ENCODE results near the gene VPS45. TPM values are rescaled to one million over a fixed set of nuclear protein-coding genes. Genes with fewer than 3 reads are reported as not detected.

Gene VPS45, protein sequence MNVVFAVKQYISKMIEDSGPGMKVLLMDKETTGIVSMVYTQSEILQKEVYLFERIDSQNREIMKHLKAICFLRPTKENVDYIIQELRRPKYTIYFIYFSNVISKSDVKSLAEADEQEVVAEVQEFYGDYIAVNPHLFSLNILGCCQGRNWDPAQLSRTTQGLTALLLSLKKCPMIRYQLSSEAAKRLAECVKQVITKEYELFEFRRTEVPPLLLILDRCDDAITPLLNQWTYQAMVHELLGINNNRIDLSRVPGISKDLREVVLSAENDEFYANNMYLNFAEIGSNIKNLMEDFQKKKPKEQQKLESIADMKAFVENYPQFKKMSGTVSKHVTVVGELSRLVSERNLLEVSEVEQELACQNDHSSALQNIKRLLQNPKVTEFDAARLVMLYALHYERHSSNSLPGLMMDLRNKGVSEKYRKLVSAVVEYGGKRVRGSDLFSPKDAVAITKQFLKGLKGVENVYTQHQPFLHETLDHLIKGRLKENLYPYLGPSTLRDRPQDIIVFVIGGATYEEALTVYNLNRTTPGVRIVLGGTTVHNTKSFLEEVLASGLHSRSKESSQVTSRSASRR
- 10 to 100 TPM; 34.9 to 38.8 TPM for total RNA-seq

GRCh38 chr1:150067184-150068108 lies at the start of gene VPS45:
Gene VPS45, plus strand, starts transcription at chr1:150067776. Its CDS starts 82 bp downstream, at chr1:150067858.
- Histone ChIP-seq H3K36me3 (peaks cover 8% of the 10 kb centered on the region), H3K27me3 (no peaks in the 10 kb centered on the region), H3K27ac (peak within 1 kb of the TSS; percentile 97), H3K4me1 (peaks cover 0 to 27% of the 10 kb centered on the region in 2 donors), H3K9me3 (no peaks in the 10 kb centered on the region), H3K4me3 (peak within 1 kb of the TSS; percentile 62 to 70)
- TF ChIP-seq, protein P1, sequence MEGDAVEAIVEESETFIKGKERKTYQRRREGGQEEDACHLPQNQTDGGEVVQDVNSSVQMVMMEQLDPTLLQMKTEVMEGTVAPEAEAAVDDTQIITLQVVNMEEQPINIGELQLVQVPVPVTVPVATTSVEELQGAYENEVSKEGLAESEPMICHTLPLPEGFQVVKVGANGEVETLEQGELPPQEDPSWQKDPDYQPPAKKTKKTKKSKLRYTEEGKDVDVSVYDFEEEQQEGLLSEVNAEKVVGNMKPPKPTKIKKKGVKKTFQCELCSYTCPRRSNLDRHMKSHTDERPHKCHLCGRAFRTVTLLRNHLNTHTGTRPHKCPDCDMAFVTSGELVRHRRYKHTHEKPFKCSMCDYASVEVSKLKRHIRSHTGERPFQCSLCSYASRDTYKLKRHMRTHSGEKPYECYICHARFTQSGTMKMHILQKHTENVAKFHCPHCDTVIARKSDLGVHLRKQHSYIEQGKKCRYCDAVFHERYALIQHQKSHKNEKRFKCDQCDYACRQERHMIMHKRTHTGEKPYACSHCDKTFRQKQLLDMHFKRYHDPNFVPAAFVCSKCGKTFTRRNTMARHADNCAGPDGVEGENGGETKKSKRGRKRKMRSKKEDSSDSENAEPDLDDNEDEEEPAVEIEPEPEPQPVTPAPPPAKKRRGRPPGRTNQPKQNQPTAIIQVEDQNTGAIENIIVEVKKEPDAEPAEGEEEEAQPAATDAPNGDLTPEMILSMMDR (IDR thresholded peaks at IDR 0.05) = no peak
- peak; percentile 92 for DNase-seq (ENCODE audit: low spot score)

DNA sequence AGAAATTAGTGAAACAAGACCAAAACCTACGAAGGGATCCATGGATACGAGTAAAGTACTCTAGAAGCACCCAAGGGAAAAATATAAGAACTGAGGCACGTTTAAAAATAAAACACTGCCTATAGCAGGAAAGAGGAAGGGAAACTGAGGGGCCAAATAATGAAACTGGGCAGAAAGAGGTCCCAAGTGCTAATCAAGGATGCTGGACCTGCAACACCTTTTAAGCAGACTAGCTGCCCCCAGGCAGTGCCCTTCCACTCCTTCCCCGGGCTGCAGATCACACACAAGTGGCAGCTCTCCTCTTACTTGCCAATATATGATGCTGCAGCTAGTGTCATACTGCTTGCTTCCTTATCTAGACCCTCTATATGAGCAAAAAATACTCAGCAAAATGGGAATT lies 49.4 kb upstream of the VPS45 start:
- no peaks in the 10 kb centered on the region for H3K9me3 ChIP-seq
- no peaks in the 10 kb centered on the region for H3K36me3 ChIP-seq
- no peaks in the 10 kb centered on the region for H3K27me3 ChIP-seq
- H3K4me1 ChIP-seq = no peaks in the 10 kb centered on the region
- TF ChIP-seq, protein P1 (IDR thresholded peaks at IDR 0.05) = no peak
- no peak overlapping the region for H3K4me3 ChIP-seq
- no peak for DNase-seq (ENCODE audit: low spot score)
- H3K27ac ChIP-seq = no peak overlapping the region

- TF ChIP-seq, protein P1 (IDR thresholded peaks at IDR 0.05) = no peak
- Histone ChIP-seq H3K4me3 (no peak overlapping the region), H3K27me3 (no peaks in the 10 kb centered on the region), H3K4me1 (no peaks in the 10 kb centered on the region), H3K27ac (no peak overlapping the region), H3K9me3 (no peaks in the 10 kb centered on the region), H3K36me3 (no peaks in the 10 kb centered on the region)
- no peak for DNase-seq (ENCODE audit: low spot score)
Measured at GRCh38 chr1:150020711-150021110, 46.9 kb upstream of the VPS45 start.

DNA sequence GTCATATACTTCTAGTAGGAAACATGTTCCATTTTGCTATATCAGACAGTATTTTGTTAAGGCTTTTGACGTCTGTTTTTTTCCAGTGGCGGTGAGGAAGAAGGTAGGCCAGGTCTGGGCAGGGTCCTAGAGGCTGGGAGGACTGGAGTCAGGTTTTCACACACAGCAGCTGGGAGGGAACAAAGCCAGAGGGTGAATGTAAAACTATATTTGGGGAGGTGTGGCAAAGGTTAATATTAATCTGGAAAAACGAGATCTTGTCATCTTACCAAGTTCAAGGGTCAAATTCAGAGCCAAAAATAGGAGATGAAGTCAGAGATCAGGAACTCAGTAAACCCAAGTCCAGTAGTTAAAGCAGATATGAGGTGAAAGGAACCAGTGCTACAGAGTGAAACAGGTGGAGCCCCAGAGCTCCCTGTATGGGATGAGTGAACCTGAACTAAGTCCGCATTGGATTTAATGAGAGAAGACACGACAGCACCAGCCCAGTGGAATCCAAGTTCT lies 46.3 kb upstream of the VPS45 start:
- no peak for DNase-seq (ENCODE audit: low spot score)
- Histone ChIP-seq H3K9me3 (no peaks in the 10 kb centered on the region), H3K27ac (no peak overlapping the region), H3K4me1 (no peaks in the 10 kb centered on the region), H3K4me3 (no peak overlapping the region), H3K36me3 (no peaks in the 10 kb centered on the region), H3K27me3 (no peaks in the 10 kb centered on the region)
- TF ChIP-seq, protein P1 (IDR thresholded peaks at IDR 0.05) = no peak

GRCh38 chr1:150022357-150022756 lies 45.2 kb upstream of the VPS45 start:
- Histone ChIP-seq H3K27me3 (no peaks in the 10 kb centered on the region), H3K36me3 (no peaks in the 10 kb centered on the region), H3K27ac (no peak overlapping the region)

More at GRCh38 chr1:150022357-150022756, 45.2 kb upstream of the VPS45 start:
- Histone ChIP-seq H3K9me3 (no peaks in the 10 kb centered on the region), H3K4me3 (no peak overlapping the region), H3K4me1 (no peaks in the 10 kb centered on the region)
- TF ChIP-seq, protein P1 (IDR thresholded peaks at IDR 0.05) = no peak
- no peak for DNase-seq (ENCODE audit: low spot score)

All from right atrium auricular region (tissue), 2 donors.